Embryonic facial prominence (tissue), 1 donor: ENCODE measurements around the gene DIAPH1.

Experiments
- DNase-seq: peaks from one replicate; pipeline ENCODE4 v3.0.0-alpha.2; 2016; ENCODE audit errors: extremely low spot score

The DIAPH1 gene

GRCh38 chr5:141519605-141520565 lies 98.9 kb downstream of the DIAPH1 start:
- DNase-seq, result no peak

GRCh38 chr5:141518618-141519015 lies 100.2 kb downstream of the DIAPH1 start:
- no peak for DNase-seq

GRCh38 chr5:141517880-141518617 lies 100.8 kb downstream of the DIAPH1 start:
- DNase-seq, result no peak

GRCh38 chr5:141517312-141517711 lies 101.5 kb downstream of the DIAPH1 start:
- DNase-seq, result no peak

GRCh38 chr5:141516672-141517025 lies 102.2 kb downstream of the DIAPH1 start:
- no peak for DNase-seq

- DNase-seq, result no peak
These were observed 102.7 kb downstream of the DIAPH1 start for GRCh38 chr5:141515946-141516671.

GRCh38 chr5:141515141-141515540 lies 103.7 kb downstream of the DIAPH1 start:
- DNase-seq, result no peak

- no peak for DNase-seq
These were observed 104.3 kb downstream of the DIAPH1 start for GRCh38 chr5:141514330-141515133.

- DNase-seq, result peak; percentile 69
These were observed 105.0 kb downstream of the DIAPH1 start for GRCh38 chr5:141513627-141514329.

GRCh38 chr5:141512911-141513626 lies 105.7 kb downstream of the DIAPH1 start:
- no peak for DNase-seq

GRCh38 chr5:141512390-141512910 lies 106.3 kb downstream of the DIAPH1 start:
- no peak for DNase-seq

GRCh38 chr5:141511771-141512325 lies 107.0 kb downstream of the DIAPH1 start:
- no peak for DNase-seq

- DNase-seq, result no peak
These were observed 107.8 kb downstream of the DIAPH1 start for GRCh38 chr5:141510850-141511601.

GRCh38 chr5:141510160-141510559 lies 108.6 kb downstream of the DIAPH1 start:
- no peak for DNase-seq

- peak; percentile 47 for DNase-seq
These were observed 109.8 kb downstream of the DIAPH1 start for GRCh38 chr5:141508798-141509611.

GRCh38 chr5:141508440-141508797 lies 110.4 kb downstream of the DIAPH1 start:
- DNase-seq, result peak; percentile 70

GRCh38 chr5:141507387-141508091 lies 111.3 kb downstream of the DIAPH1 start:
- peak; percentile 63 for DNase-seq
